BJ (cell line): ENCODE results near the gene ZFR2. TPM values are rescaled to one million over a fixed set of nuclear protein-coding genes. Genes with fewer than 3 reads are reported as not detected.

Experiments used
- CTCF ChIA-PET: fragments of 350-600 bp; formaldehyde crosslinking; extraction: SDS; loops from one replicate; lab custom pipeline; 2021; ENCODE audit warnings: antibody characterized with exemption, inconsistent platforms; lab: Yijun Ruan, JAX
- POLR2A ChIA-PET: fragments of 300-600 bp; sonication (Branson Sonifier 250); formaldehyde crosslinking; extraction: SDS; loops from one replicate; lab custom pipeline; 2021; ENCODE audit warnings: antibody characterized with exemption; lab: Charles Lee
- DNase-seq: peaks from one replicate; pipeline ENCODE4 v3.0.0-alpha.2; 2011; ENCODE audit warnings: low read depth
- H3K27me3 ChIP-seq: 2 replicates; pipeline ENCODE4 v1.6.0; 2011; ENCODE audit warnings: low read length; ENCODE audit not compliant: control insufficient read depth, insufficient read depth
- H3K36me3 ChIP-seq: 2 replicates; pipeline ENCODE4 v1.5.1; 2011; ENCODE audit warnings: low read length; ENCODE audit not compliant: control insufficient read depth, insufficient read depth
- H3K4me3 ChIP-seq: 2 replicates; pipeline ENCODE4 v1.5.1; 2011; ENCODE audit warnings: low read depth, mild to moderate bottlenecking, control low read depth, low read length
- CTCF ChIP-seq: IDR thresholded peaks from 2 replicates; pipeline ENCODE4 v1.5.1; 2011; ENCODE audit warnings: low read depth, mild to moderate bottlenecking, control low read depth, inconsistent platforms, low read length, moderate library complexity; ENCODE audit not compliant: insufficient read depth
- polyA plus RNA-seq: library from polyadenylated mRNA; depleted of rRNA; stranded (reverse); fragments of >200 nt; gene quantifications from 2 replicates; pipeline ENCODE4 v1.2.3, GENCODE V29; 2011

Gene ZFR2
- polyA plus RNA-seq, 1 experiment = 0.15 TPM

DNA sequence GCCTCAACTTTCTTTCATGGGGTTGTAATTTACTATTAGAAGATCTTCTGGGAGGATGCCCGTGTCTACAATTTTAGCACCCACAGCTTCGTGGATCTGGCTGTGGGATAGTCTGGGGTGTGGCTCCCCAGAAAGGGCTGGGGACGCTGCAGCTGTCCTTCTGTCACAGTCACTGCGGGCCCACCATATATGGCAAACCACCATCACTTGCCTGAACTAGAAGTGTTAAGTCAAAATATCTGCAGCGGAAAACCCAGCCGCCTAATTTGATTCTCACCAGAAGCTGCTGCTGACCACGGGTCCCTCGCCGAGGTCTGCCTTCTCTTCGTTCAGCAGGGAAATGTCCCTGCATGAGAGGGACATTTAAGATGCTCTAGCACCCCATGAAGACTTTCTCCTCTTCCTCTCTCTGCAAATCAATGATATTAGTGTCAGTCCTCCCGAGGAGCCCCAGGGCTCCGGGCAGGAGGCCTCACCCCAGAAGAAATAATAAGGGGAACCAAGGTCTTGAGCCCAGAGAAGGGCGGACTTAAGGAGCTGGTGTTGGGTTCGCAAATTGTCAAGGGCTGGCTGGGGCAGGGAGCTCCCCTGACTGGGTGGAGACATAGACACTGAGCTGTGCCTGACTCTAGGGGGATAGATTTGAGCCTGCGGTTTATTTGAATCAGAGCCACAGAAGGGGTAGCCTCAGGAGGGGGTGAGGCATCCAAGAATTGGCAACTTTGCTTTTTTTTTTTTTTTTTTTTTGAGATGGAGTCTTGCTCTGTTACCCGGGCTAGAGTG lies 79.7 kb downstream of the ZFR2 start:
- no peak overlapping the region for H3K4me3 ChIP-seq
- ChIA-PET CTCF (interaction anchor here (1.2 to 1.5 kb wide), 3 partner anchors 8 to 33 kb away, joined by 3 to 7 read pairs (median 4); no protein-coding TSS in a partner anchor), POLR2A (no interaction called here)
- peaks cover 5% of the 10 kb centered on the region for H3K27me3 ChIP-seq
- no peak for TF ChIP-seq CTCF
- no peak for DNase-seq
- no peaks in the 10 kb centered on the region for H3K36me3 ChIP-seq

- TF ChIP-seq CTCF = no peak
- POLR2A ChIA-PET = no interaction called here
- H3K36me3 ChIP-seq = no peaks in the 10 kb centered on the region
- H3K4me3 ChIP-seq = no peak within 1 kb of the TSS
- peaks cover 5% of the 10 kb centered on the region for H3K27me3 ChIP-seq
- CTCF ChIA-PET = no interaction called here
- DNase-seq = no peak
Measured at GRCh38 chr19:3785938-3786824, 82.7 kb downstream of the ZFR2 start, which contains the start of gene MATK. Gene MATK (minus strand): TSS chr19:3786381. CDS start chr19:3785135, 1,246 bp downstream.

DNA sequence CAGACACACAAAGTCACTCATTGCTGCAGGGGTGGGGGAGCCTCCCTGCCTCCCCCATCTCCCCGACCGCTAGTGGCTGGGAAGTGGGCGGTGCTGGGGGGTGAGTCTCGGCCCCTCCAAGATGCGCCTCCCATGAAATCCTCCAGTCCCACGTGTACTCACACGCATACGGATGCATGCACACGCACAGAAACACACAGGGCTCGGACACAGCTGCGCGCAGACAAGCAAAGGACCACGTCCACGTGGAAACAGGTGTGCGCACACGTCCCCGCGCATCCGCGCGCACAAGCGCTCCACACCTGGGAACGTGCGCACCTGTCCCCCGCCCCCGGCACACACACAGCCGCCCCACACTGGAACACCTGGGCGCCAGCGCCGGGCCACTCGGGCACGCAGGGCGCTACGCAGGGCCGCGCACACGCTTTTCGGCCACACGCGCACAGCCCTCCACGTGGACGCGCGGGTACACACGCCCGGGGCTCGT lies 83.3 kb downstream of the ZFR2 start:
- Histone ChIP-seq H3K4me3 (no peak overlapping the region), H3K27me3 (peaks cover 5% of the 10 kb centered on the region), H3K36me3 (no peaks in the 10 kb centered on the region)
- POLR2A ChIA-PET = no interaction called here
- no peak for TF ChIP-seq CTCF
- DNase-seq = no peak
- CTCF ChIA-PET = no interaction called here

- TF ChIP-seq CTCF = no peak
- no peak overlapping the region for H3K4me3 ChIP-seq
- DNase-seq = no peak
- peaks cover 5% of the 10 kb centered on the region for H3K27me3 ChIP-seq
- ChIA-PET CTCF (interaction anchor here (0.6 kb wide), 1 partner anchor 9 kb away, joined by 4 read pairs; no protein-coding TSS in a partner anchor), POLR2A (no interaction called here)
- no peaks in the 10 kb centered on the region for H3K36me3 ChIP-seq
Measured at GRCh38 chr19:3784607-3785450, 84.0 kb downstream of the ZFR2 start.
